ENCODE results near the gene KCNH2. TPM values are rescaled to one million over a fixed set of nuclear protein-coding genes. Genes with fewer than 3 reads are reported as not detected.

Gene KCNH2
- total and polyA plus RNA-seq, 3 experiments from 2014 or later = 0.11 to 0.63 (median 0.24) TPM

- H3K36me3 Mint-ChIP-seq = peaks cover 0 to 3% (median 0%) of the 10 kb centered on the region in 3 donors
- H3K4me1 Mint-ChIP-seq = peaks cover 3 to 14% (median 7%) of the 10 kb centered on the region in 3 donors
- no peak overlapping the region for H3K27ac Mint-ChIP-seq
- peaks cover 7% of the 10 kb centered on the region for H3K27me3 ChIP-seq (ENCODE audit: insufficient read depth, low read length, poor library complexity, severe bottlenecking)
- peak overlapping the region; percentile 79 for H3K27ac ChIP-seq (ENCODE audit: low read depth, low read length)
- H3K9me3 ChIP-seq (ENCODE audit: low read length) = no peaks in the 10 kb centered on the region
- ChIA-PET CTCF (no interaction called here), POLR2A (no interaction called here)
- no peak overlapping the region for H3K4me3 Mint-ChIP-seq
- H3K27me3 Mint-ChIP-seq = peaks cover 29 to 40% of the 10 kb centered on the region in 2 donors
- H3K9me3 Mint-ChIP-seq = no peaks in the 10 kb centered on the region
- no peaks in the 10 kb centered on the region for H3K36me3 ChIP-seq (ENCODE audit: insufficient read depth, low read length)
- no peak for DNase-seq
- H3K4me1 ChIP-seq (ENCODE audit: insufficient read depth, low read length) = no peaks in the 10 kb centered on the region
- no peak overlapping the region for H3K4me3 ChIP-seq (ENCODE audit: low read length)
Observed at GRCh38 chr7:150955519-150956394, 22.4 kb downstream of the KCNH2 start.

GRCh38 chr7:150954986-150955518, 23.1 kb downstream of the KCNH2 start:
- no peaks in the 10 kb centered on the region for H3K9me3 Mint-ChIP-seq
- no peak for DNase-seq
- H3K27me3 Mint-ChIP-seq = peaks cover 29 to 40% of the 10 kb centered on the region in 2 donors
- Histone ChIP-seq H3K36me3 (ENCODE audit: insufficient read depth, low read length) (no peaks in the 10 kb centered on the region), H3K4me1 (ENCODE audit: insufficient read depth, low read length) (no peaks in the 10 kb centered on the region), H3K27ac (ENCODE audit: low read depth, low read length) (peak overlapping the region; percentile 79), H3K27me3 (ENCODE audit: insufficient read depth, low read length, poor library complexity, severe bottlenecking) (peaks cover 7% of the 10 kb centered on the region), H3K4me3 (ENCODE audit: low read length) (peak overlapping the region; percentile 19), H3K9me3 (ENCODE audit: low read length) (no peaks in the 10 kb centered on the region)
- no peak overlapping the region for H3K4me3 Mint-ChIP-seq
- H3K36me3 Mint-ChIP-seq = peaks cover 0 to 3% (median 0%) of the 10 kb centered on the region in 3 donors
- H3K27ac Mint-ChIP-seq = no peak overlapping the region
- CTCF ChIA-PET = no interaction called here
- POLR2A ChIA-PET = no interaction called here
- H3K4me1 Mint-ChIP-seq = peaks cover 3 to 14% (median 7%) of the 10 kb centered on the region in 3 donors

- H3K4me3 ChIP-seq (ENCODE audit: low read length) = peak overlapping the region; percentile 19
- H3K4me1 ChIP-seq (ENCODE audit: insufficient read depth, low read length) = no peaks in the 10 kb centered on the region
- H3K27me3 ChIP-seq (ENCODE audit: insufficient read depth, low read length, poor library complexity, severe bottlenecking) = peaks cover 7% of the 10 kb centered on the region
- Mint-ChIP-seq H3K9me3 (no peaks in the 10 kb centered on the region), H3K27ac (no peak overlapping the region), H3K4me1 (peaks cover 3 to 10% (median 3%) of the 10 kb centered on the region in 3 donors), H3K4me3 (no peak overlapping the region), H3K36me3 (peaks cover 0 to 3% (median 0%) of the 10 kb centered on the region in 3 donors), H3K27me3 (peaks cover 26 to 33% of the 10 kb centered on the region in 2 donors)
- no peaks in the 10 kb centered on the region for H3K36me3 ChIP-seq (ENCODE audit: insufficient read depth, low read length)
- no peak for DNase-seq
- H3K27ac ChIP-seq (ENCODE audit: low read depth, low read length) = peak overlapping the region; percentile 79
- POLR2A ChIA-PET = no interaction called here
- H3K9me3 ChIP-seq (ENCODE audit: low read length) = no peaks in the 10 kb centered on the region
- CTCF ChIA-PET = interaction anchor here (1.3 to 2.4 kb wide), 2 partner anchors 56 to 163 kb away, joined by 4 to 11 read pairs; no protein-coding TSS in a partner anchor
Observed at GRCh38 chr7:150954201-150954985, 23.7 kb downstream of the KCNH2 start.

- no peak overlapping the region for H3K27ac Mint-ChIP-seq
- H3K9me3 Mint-ChIP-seq = no peaks in the 10 kb centered on the region
- Histone ChIP-seq H3K4me3 (ENCODE audit: low read length) (no peak overlapping the region), H3K27ac (ENCODE audit: low read depth, low read length) (peak overlapping the region; percentile 79), H3K36me3 (ENCODE audit: insufficient read depth, low read length) (no peaks in the 10 kb centered on the region), H3K27me3 (ENCODE audit: insufficient read depth, low read length, poor library complexity, severe bottlenecking) (no peaks in the 10 kb centered on the region), H3K9me3 (ENCODE audit: low read length) (no peaks in the 10 kb centered on the region), H3K4me1 (ENCODE audit: insufficient read depth, low read length) (no peaks in the 10 kb centered on the region)
- DNase-seq = peak in 1 of 5 donors; percentile 25
- peaks cover 23 to 30% of the 10 kb centered on the region in 2 donors for H3K27me3 Mint-ChIP-seq
- peaks cover 2 to 7% (median 3%) of the 10 kb centered on the region in 3 donors for H3K4me1 Mint-ChIP-seq
- ChIA-PET POLR2A (no interaction called here), CTCF (interaction anchor here (1.3 to 2.4 kb wide), 2 partner anchors 55 to 164 kb away, joined by 4 to 11 read pairs; no protein-coding TSS in a partner anchor)
- H3K4me3 Mint-ChIP-seq = no peak overlapping the region
- peaks cover 0 to 3% (median 0%) of the 10 kb centered on the region in 3 donors for H3K36me3 Mint-ChIP-seq
Observed at GRCh38 chr7:150953061-150953997, 24.8 kb downstream of the KCNH2 start.

GRCh38 chr7:150952331-150953050, 25.6 kb downstream of the KCNH2 start:
- H3K27me3 Mint-ChIP-seq = peaks cover 22 to 30% of the 10 kb centered on the region in 2 donors
- CTCF ChIA-PET = interaction anchor here (2.4 kb wide), 1 partner anchor 54 kb away, joined by 11 read pairs; no protein-coding TSS in a partner anchor
- peaks cover 0 to 3% (median 0%) of the 10 kb centered on the region in 3 donors for H3K36me3 Mint-ChIP-seq
- no peaks in the 10 kb centered on the region for H3K4me1 ChIP-seq (ENCODE audit: insufficient read depth, low read length)
- H3K27me3 ChIP-seq (ENCODE audit: insufficient read depth, low read length, poor library complexity, severe bottlenecking) = no peaks in the 10 kb centered on the region
- peaks cover 2 to 4% (median 3%) of the 10 kb centered on the region in 3 donors for H3K4me1 Mint-ChIP-seq
- H3K27ac Mint-ChIP-seq = no peak overlapping the region
- H3K9me3 Mint-ChIP-seq = no peaks in the 10 kb centered on the region
- H3K36me3 ChIP-seq (ENCODE audit: insufficient read depth, low read length) = no peaks in the 10 kb centered on the region
- DNase-seq = peak in 1 of 5 donors; percentile 39
- POLR2A ChIA-PET = no interaction called here
- no peaks in the 10 kb centered on the region for H3K9me3 ChIP-seq (ENCODE audit: low read length)
- no peak overlapping the region for H3K27ac ChIP-seq (ENCODE audit: low read depth, low read length)
- no peak overlapping the region for H3K4me3 Mint-ChIP-seq
- no peak overlapping the region for H3K4me3 ChIP-seq (ENCODE audit: low read length)

- POLR2A ChIA-PET = interaction anchor here (0.5 kb wide), 1 partner anchor 41 kb away, joined by 3 read pairs; no protein-coding TSS in a partner anchor
- no peak overlapping the region for H3K4me3 ChIP-seq (ENCODE audit: low read length)
- Mint-ChIP-seq H3K27ac (no peak overlapping the region), H3K4me1 (no peaks in the 10 kb centered on the region), H3K27me3 (peaks cover 15 to 23% of the 10 kb centered on the region in 2 donors), H3K4me3 (no peak overlapping the region), H3K9me3 (no peaks in the 10 kb centered on the region), H3K36me3 (no peaks in the 10 kb centered on the region)
- H3K9me3 ChIP-seq (ENCODE audit: low read length) = no peaks in the 10 kb centered on the region
- CTCF ChIA-PET = no interaction called here
- DNase-seq = peak in 1 of 5 donors; percentile 43
- no peaks in the 10 kb centered on the region for H3K4me1 ChIP-seq (ENCODE audit: insufficient read depth, low read length)
- H3K27me3 ChIP-seq (ENCODE audit: insufficient read depth, low read length, poor library complexity, severe bottlenecking) = no peaks in the 10 kb centered on the region
- H3K27ac ChIP-seq (ENCODE audit: low read depth, low read length) = no peak overlapping the region
- H3K36me3 ChIP-seq (ENCODE audit: insufficient read depth, low read length) = no peaks in the 10 kb centered on the region
Observed at GRCh38 chr7:150951521-150951920, 26.6 kb downstream of the KCNH2 start.

GRCh38 chr7:150951181-150951520, 27.0 kb downstream of the KCNH2 start:
- H3K9me3 Mint-ChIP-seq = no peaks in the 10 kb centered on the region
- H3K36me3 Mint-ChIP-seq = no peaks in the 10 kb centered on the region
- Histone ChIP-seq H3K27ac (ENCODE audit: low read depth, low read length) (no peak overlapping the region), H3K4me3 (ENCODE audit: low read length) (no peak overlapping the region), H3K27me3 (ENCODE audit: insufficient read depth, low read length, poor library complexity, severe bottlenecking) (no peaks in the 10 kb centered on the region), H3K36me3 (ENCODE audit: insufficient read depth, low read length) (no peaks in the 10 kb centered on the region), H3K9me3 (ENCODE audit: low read length) (no peaks in the 10 kb centered on the region), H3K4me1 (ENCODE audit: insufficient read depth, low read length) (no peaks in the 10 kb centered on the region)
- peaks cover 16 to 24% of the 10 kb centered on the region in 2 donors for H3K27me3 Mint-ChIP-seq
- H3K27ac Mint-ChIP-seq = no peak overlapping the region
- ChIA-PET CTCF (no interaction called here), POLR2A (no interaction called here)
- no peaks in the 10 kb centered on the region for H3K4me1 Mint-ChIP-seq
- peak in 1 of 5 donors; percentile 22 for DNase-seq
- no peak overlapping the region for H3K4me3 Mint-ChIP-seq
